IPS DF 6.9 (cell line): ENCODE results near the gene NSMF.
A peak's percentile ranks its signal among the peaks of the same experiment; 100 is the strongest.

ENCODE experiments used
- DNase-seq: peaks from one replicate; pipeline ENCODE4 v3.0.0-alpha.2; 2013; ENCODE audit warnings: low read depth, low spot score
- H3K27ac ChIP-seq: one replicate; pipeline ENCODE4 v1.5.1; 2013; ENCODE audit warnings: low read length, control low read depth
- H3K27me3 ChIP-seq: 2 replicates; pipeline ENCODE4 v1.6.1; 2013; ENCODE audit warnings: mild to moderate bottlenecking, low read length; ENCODE audit not compliant: control insufficient read depth, insufficient read depth
- H3K36me3 ChIP-seq: 2 replicates; pipeline ENCODE4 v1.6.1; 2013; ENCODE audit warnings: low read length; ENCODE audit not compliant: control insufficient read depth, insufficient read depth
- H3K4me1 ChIP-seq: 2 replicates; pipeline ENCODE4 v1.6.1; 2013; ENCODE audit warnings: low read length; ENCODE audit not compliant: control insufficient read depth, insufficient read depth
- H3K4me3 ChIP-seq: 2 replicates; pipeline ENCODE4 v1.5.1; 2013; ENCODE audit warnings: mild to moderate bottlenecking, low read length
- H3K9me3 ChIP-seq: 2 replicates; pipeline ENCODE4 v1.6.1; 2013; ENCODE audit warnings: low read length, inconsistent platforms; ENCODE audit not compliant: control insufficient read depth, insufficient read depth
- WGBS: extraction: QIAGEN DNeasy Blood & Tissue Kit; methylation state at CpG from one replicate; pipeline ENCODE4 v1.1.7; 2013; ENCODE audit warnings: mixed read lengths, missing lambda C conversion rate; ENCODE audit not compliant: insufficient read length, insufficient coverage; 5-methylcytosine and 5-hydroxymethylcytosine counted together

The NSMF gene

GRCh38 chr9:137459152-137459600, at the start of gene NSMF:
Gene NSMF (minus strand): TSS chr9:137459334. CDS start chr9:137459102, 232 bp downstream.
- no CpG with 5 or more reads among the region's 62 CpGs for WGBS
- peaks cover 7% of the 10 kb centered on the region; the same call in 1 of the 2 replicates for H3K36me3 ChIP-seq
- H3K9me3 ChIP-seq = no peaks in the 10 kb centered on the region
- no peaks in the 10 kb centered on the region for H3K27me3 ChIP-seq
- peaks cover 13% of the 10 kb centered on the region for H3K4me1 ChIP-seq
- no peak within 1 kb of the TSS for H3K27ac ChIP-seq
- DNase-seq = no peak
- H3K4me3 ChIP-seq = peak within 1 kb of the TSS; percentile 46; the same call in 1 of the 2 replicates

GRCh38 chr9:137506702-137507171, 47.6 kb upstream of the NSMF start:
- DNase-seq = no peak
- Histone ChIP-seq H3K36me3 (no peaks in the 10 kb centered on the region), H3K9me3 (no peaks in the 10 kb centered on the region), H3K4me3 (no peak overlapping the region), H3K4me1 (no peaks in the 10 kb centered on the region), H3K27me3 (no peaks in the 10 kb centered on the region), H3K27ac (no peak overlapping the region)
- no CpG with 5 or more reads among the region's 26 CpGs for WGBS

GRCh38 chr9:137506274-137506673, 47.1 kb upstream of the NSMF start:
- Histone ChIP-seq H3K4me3 (no peak overlapping the region), H3K27ac (no peak overlapping the region), H3K36me3 (no peaks in the 10 kb centered on the region), H3K27me3 (no peaks in the 10 kb centered on the region), H3K9me3 (no peaks in the 10 kb centered on the region), H3K4me1 (no peaks in the 10 kb centered on the region)
- no peak for DNase-seq
- no CpG with 5 or more reads among the region's 15 CpGs for WGBS

GRCh38 chr9:137505421-137506140, 46.4 kb upstream of the NSMF start:
- no peak overlapping the region for H3K4me3 ChIP-seq
- no peaks in the 10 kb centered on the region; the same call in 1 of the 2 replicates for H3K36me3 ChIP-seq
- no peaks in the 10 kb centered on the region for H3K9me3 ChIP-seq
- DNase-seq = no peak
- no peaks in the 10 kb centered on the region for H3K27me3 ChIP-seq
- no peak overlapping the region for H3K27ac ChIP-seq
- no peaks in the 10 kb centered on the region for H3K4me1 ChIP-seq
- no CpG with 5 or more reads among the region's 28 CpGs for WGBS

- no peaks in the 10 kb centered on the region; the same call in 1 of the 2 replicates for H3K36me3 ChIP-seq
- no peaks in the 10 kb centered on the region for H3K27me3 ChIP-seq
- DNase-seq = no peak
- H3K4me1 ChIP-seq = no peaks in the 10 kb centered on the region
- H3K9me3 ChIP-seq = no peaks in the 10 kb centered on the region
- no CpG with 5 or more reads among the region's 7 CpGs for WGBS
- H3K27ac ChIP-seq = no peak overlapping the region
- H3K4me3 ChIP-seq = no peak overlapping the region
Observed at GRCh38 chr9:137504432-137504777, 45.3 kb upstream of the NSMF start.

- WGBS = no CpG with 5 or more reads among the region's 36 CpGs
- no peak overlapping the region for H3K27ac ChIP-seq
- no peaks in the 10 kb centered on the region for H3K9me3 ChIP-seq
- H3K27me3 ChIP-seq = no peaks in the 10 kb centered on the region
- DNase-seq = no peak
- H3K4me3 ChIP-seq = no peak overlapping the region
- H3K4me1 ChIP-seq = no peaks in the 10 kb centered on the region
- H3K36me3 ChIP-seq = no peaks in the 10 kb centered on the region; the same call in 1 of the 2 replicates
Observed at GRCh38 chr9:137502008-137502911, 43.1 kb upstream of the NSMF start.

- Histone ChIP-seq H3K4me1 (no peaks in the 10 kb centered on the region), H3K4me3 (no peak overlapping the region), H3K27me3 (no peaks in the 10 kb centered on the region), H3K36me3 (no peaks in the 10 kb centered on the region; the same call in 1 of the 2 replicates), H3K9me3 (no peaks in the 10 kb centered on the region), H3K27ac (no peak overlapping the region)
- no peak for DNase-seq
- no CpG with 5 or more reads among the region's 12 CpGs for WGBS
Observed at GRCh38 chr9:137501457-137501856, 42.3 kb upstream of the NSMF start.

GRCh38 chr9:137500666-137501397, 41.7 kb upstream of the NSMF start:
- no peaks in the 10 kb centered on the region for H3K27me3 ChIP-seq
- H3K4me1 ChIP-seq = no peaks in the 10 kb centered on the region
- no peaks in the 10 kb centered on the region for H3K9me3 ChIP-seq
- DNase-seq = no peak
- H3K4me3 ChIP-seq = no peak overlapping the region
- no peaks in the 10 kb centered on the region; the same call in 1 of the 2 replicates for H3K36me3 ChIP-seq
- H3K27ac ChIP-seq = no peak overlapping the region
- WGBS = no CpG with 5 or more reads among the region's 45 CpGs

GRCh38 chr9:137499858-137500661, 40.9 kb upstream of the NSMF start:
- Histone ChIP-seq H3K4me3 (no peak overlapping the region), H3K36me3 (no peaks in the 10 kb centered on the region; the same call in 1 of the 2 replicates), H3K27ac (no peak overlapping the region), H3K4me1 (no peaks in the 10 kb centered on the region), H3K9me3 (no peaks in the 10 kb centered on the region), H3K27me3 (no peaks in the 10 kb centered on the region)
- no peak for DNase-seq
- no CpG with 5 or more reads among the region's 36 CpGs for WGBS
